Smooth muscle cell (in vitro differentiated cells): ENCODE measurements around the gene ZFAND3. TPM values are rescaled to one million over a fixed set of nuclear protein-coding genes. Genes with fewer than 3 reads are reported as not detected.

ENCODE experiments used
- DNase-seq: peaks from one replicate; lab custom pipeline; 2025; ENCODE audit not compliant: unreplicated experiment; lab: John Stamatoyannopoulos, UW
- H2AFZ ChIP-seq: fragments of 200-600 bp; sonication (generic); 2 replicates; pipeline ENCODE4 v1.6.0; 2016; ENCODE audit warnings: antibody characterized with exemption, low read depth, mild to moderate bottlenecking
- H3F3A ChIP-seq: fragments of 200-600 bp; sonication (generic); 2 replicates; pipeline ENCODE4 v1.6.0; 2017; ENCODE audit warnings: antibody characterized with exemption, low read depth
- H3K27ac ChIP-seq: fragments of 200-600 bp; sonication (generic); 2 replicates; pipeline ENCODE4 v1.5.1; 2016; ENCODE audit warnings: low read depth, mild to moderate bottlenecking
- H3K27me3 ChIP-seq: fragments of 200-600 bp; sonication (generic); 2 replicates; pipeline ENCODE4 v1.6.1; 2016; ENCODE audit warnings: low read depth, mild to moderate bottlenecking
- H3K36me3 ChIP-seq: fragments of 200-600 bp; sonication (generic); 2 replicates; pipeline ENCODE4 v1.5.1; 2016; ENCODE audit warnings: low read depth
- H3K4me1 ChIP-seq: fragments of 200-600 bp; sonication (generic); 2 replicates; pipeline ENCODE4 v1.5.1; 2016; ENCODE audit warnings: low read depth
- H3K4me2 ChIP-seq: fragments of 200-600 bp; sonication (generic); 2 replicates; pipeline ENCODE4 v1.6.0; 2016; ENCODE audit warnings: mild to moderate bottlenecking
- H3K4me3 ChIP-seq: fragments of 200-600 bp; sonication (generic); 2 replicates; pipeline ENCODE4 v1.5.1; 2016; ENCODE audit warnings: mild to moderate bottlenecking
- H3K79me2 ChIP-seq: fragments of 200-600 bp; sonication (generic); 2 replicates; pipeline ENCODE4 v1.6.0; 2016; ENCODE audit warnings: low read depth, mild to moderate bottlenecking
- H3K9ac ChIP-seq: fragments of 200-600 bp; sonication (generic); 2 replicates; pipeline ENCODE4 v1.6.0; 2016; ENCODE audit warnings: low read depth
- H3K9me3 ChIP-seq: fragments of 200-600 bp; sonication (generic); replicated peaks from 2 replicates; pipeline ENCODE4 v1.5.1; 2016; ENCODE audit warnings: low read depth
- H4K20me1 ChIP-seq: fragments of 200-600 bp; sonication (generic); 2 replicates; pipeline ENCODE4 v1.6.0; 2016; ENCODE audit warnings: low read depth
- CTCF ChIP-seq: fragments of 200-600 bp; sonication (generic); IDR thresholded peaks from 2 replicates; pipeline ENCODE4 v1.5.1; 2017; ENCODE audit warnings: borderline replicate concordance, mild to moderate bottlenecking, antibody characterized with exemption; ENCODE audit not compliant: insufficient read depth, poor library complexity, severe bottlenecking
- WGBS: methylation state at CpG from one replicate; pipeline ENCODE4 v1.1.7; 2016; ENCODE audit warnings: low lambda C conversion rate; 5-methylcytosine and 5-hydroxymethylcytosine counted together
- polyA plus RNA-seq: library from polyadenylated mRNA; unstranded; fragments of >200 nt; fragmentation: Nextera tagmentation; extraction: Ambion mirVana; gene quantifications from 2 replicates; pipeline ENCODE4 v1.2.1, GENCODE V29; 2016
- total RNA-seq: library from RNA; depleted of rRNA; stranded (reverse); fragments of >200 nt; gene quantifications from 2 replicates; pipeline ENCODE4 v1.2.3, GENCODE V29; 2014

ZFAND3 gene
- total and polyA plus RNA-seq, 2 experiments from 2014 or later = 27.6 to 40.5 TPM

GRCh38 chr6:37981626-37982025 is 162.1 kb downstream of the ZFAND3 start:
- H4K20me1 ChIP-seq = peaks cover 100% of the 10 kb centered on the region
- no peak overlapping the region for H2AFZ ChIP-seq
- no peaks in the 10 kb centered on the region for H3K27me3 ChIP-seq
- no peak overlapping the region for H3K4me3 ChIP-seq
- H3K36me3 ChIP-seq = no peaks in the 10 kb centered on the region
- 96% methylated on average over 2 of the region's 2 CpGs for WGBS
- no peak overlapping the region for H3K9ac ChIP-seq
- TF ChIP-seq CTCF = no peak
- H3K4me1 ChIP-seq = peaks cover 12% of the 10 kb centered on the region
- peaks cover 100% of the 10 kb centered on the region for H3K79me2 ChIP-seq
- no peak overlapping the region for H3K4me2 ChIP-seq
- H3F3A ChIP-seq = no peaks in the 10 kb centered on the region
- no peak overlapping the region for H3K27ac ChIP-seq
- no peak for DNase-seq
- H3K9me3 ChIP-seq = no peaks in the 10 kb centered on the region

- H3K36me3 ChIP-seq = no peaks in the 10 kb centered on the region
- no peak for TF ChIP-seq CTCF
- peaks cover 100% of the 10 kb centered on the region for H4K20me1 ChIP-seq
- no peaks in the 10 kb centered on the region for H3F3A ChIP-seq
- no peak overlapping the region for H3K9ac ChIP-seq
- H3K79me2 ChIP-seq = peaks cover 100% of the 10 kb centered on the region
- no peak for DNase-seq
- WGBS = 90% methylated on average over 3 of the region's 3 CpGs
- H3K4me3 ChIP-seq = no peak overlapping the region
- no peaks in the 10 kb centered on the region for H3K9me3 ChIP-seq
- H3K27me3 ChIP-seq = no peaks in the 10 kb centered on the region
- H3K4me1 ChIP-seq = peaks cover 14% of the 10 kb centered on the region
- no peak overlapping the region for H3K27ac ChIP-seq
- H2AFZ ChIP-seq = no peak overlapping the region
- no peak overlapping the region for H3K4me2 ChIP-seq
These were observed 162.8 kb downstream of the ZFAND3 start for GRCh38 chr6:37982317-37982716.

GRCh38 chr6:37983720-37984501 is 164.4 kb downstream of the ZFAND3 start:
- Histone ChIP-seq H2AFZ (no peak overlapping the region), H4K20me1 (peaks cover 100% of the 10 kb centered on the region), H3K4me2 (no peak overlapping the region), H3K9ac (no peak overlapping the region), H3K9me3 (no peaks in the 10 kb centered on the region), H3F3A (peaks cover 4% of the 10 kb centered on the region), H3K4me1 (peaks cover 29% of the 10 kb centered on the region), H3K27me3 (no peaks in the 10 kb centered on the region), H3K79me2 (peaks cover 100% of the 10 kb centered on the region), H3K27ac (no peak overlapping the region), H3K36me3 (no peaks in the 10 kb centered on the region), H3K4me3 (no peak overlapping the region)
- TF ChIP-seq CTCF = no peak
- 91% methylated on average over 3 of the region's 3 CpGs for WGBS
- DNase-seq = no peak

DNA sequence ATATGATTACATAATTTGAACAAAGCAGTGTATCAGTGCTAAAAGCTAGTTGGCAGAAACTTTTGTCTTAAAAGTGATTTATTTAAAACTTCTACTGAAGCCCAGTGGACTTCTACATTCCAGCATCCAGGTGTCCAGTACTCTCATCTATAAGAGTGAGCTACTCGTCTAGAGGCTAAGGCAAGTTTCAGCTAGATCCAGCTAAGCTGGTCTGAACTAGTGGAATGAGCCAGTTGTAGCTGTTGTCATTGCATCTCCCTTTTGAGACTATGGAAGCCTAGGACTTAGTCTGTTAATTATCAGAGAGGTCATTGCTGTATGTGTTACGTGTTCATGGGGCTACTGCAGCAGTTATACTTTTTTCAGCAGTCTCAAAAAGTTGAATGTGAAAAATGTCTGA is 165.1 kb downstream of the ZFAND3 start:
- H3K79me2 ChIP-seq = peaks cover 100% of the 10 kb centered on the region
- no peaks in the 10 kb centered on the region for H3K36me3 ChIP-seq
- DNase-seq = no peak
- H3K9me3 ChIP-seq = no peaks in the 10 kb centered on the region
- H3F3A ChIP-seq = peaks cover 4% of the 10 kb centered on the region
- peaks cover 100% of the 10 kb centered on the region for H4K20me1 ChIP-seq
- H3K9ac ChIP-seq = no peak overlapping the region
- TF ChIP-seq CTCF = no peak
- no peak overlapping the region for H3K27ac ChIP-seq
- H3K4me1 ChIP-seq = peaks cover 27% of the 10 kb centered on the region
- no peak overlapping the region for H3K4me3 ChIP-seq
- WGBS = 95% methylated on average over 2 of the region's 2 CpGs
- no peak overlapping the region for H3K4me2 ChIP-seq
- no peaks in the 10 kb centered on the region for H3K27me3 ChIP-seq
- no peak overlapping the region for H2AFZ ChIP-seq
